Vagina (tissue), 2 donors: Measurements from ENCODE around the gene DNMT3A. TPM values are rescaled to one million over a fixed set of nuclear protein-coding genes. Genes with fewer than 3 reads are reported as not detected.
A peak's percentile ranks its signal among the peaks of the same experiment; 100 is the strongest.

ENCODE experiments used
- DNase-seq, 2 donors: peaks; one replicate each; pipeline ENCODE4 v3.0.0-alpha.2; 2017; ENCODE audit errors: extremely low spot score in 2 of 2
- H3K27ac ChIP-seq: fragments of 200-600 bp; sonication (generic); one replicate; pipeline ENCODE4 v1.5.1; 2019
- H3K27me3 ChIP-seq: fragments of 200-600 bp; sonication (generic); one replicate; pipeline ENCODE4 v1.5.1; 2019
- H3K36me3 ChIP-seq, 2 donors: fragments of 200-600 bp; sonication (generic); one replicate each; pipeline ENCODE4 v1.5.1; 2017 to 2019
- H3K4me1 ChIP-seq: fragments of 200-600 bp; sonication (generic); one replicate; pipeline ENCODE4 v1.5.1; 2019
- H3K4me3 ChIP-seq, 2 donors: fragments of 200-600 bp; sonication (generic); 1 replicate in 1 of 2; 2 replicates in 1 of 2; pipeline ENCODE4 v1.5.1; 2016 to 2019
- H3K9me3 ChIP-seq: fragments of 200-600 bp; sonication (generic); one replicate; pipeline ENCODE4 v1.5.1; 2019
- CTCF ChIP-seq, 3 experiments: fragments of 450-650 bp in 2 of 3; fragments of 200-600 bp in 1 of 3; sonication (generic) in 1 of 3; IDR thresholded peaks; one replicate each; pipeline ENCODE4 v1.5.1; 2017 to 2019; ENCODE audit warnings: antibody characterized with exemption in 3 of 3, mild to moderate bottlenecking in 2 of 3, moderate library complexity in 2 of 3
- POLR2A ChIP-seq, 2 donors: fragments of 450-650 bp; IDR thresholded peaks; one replicate each; pipeline ENCODE4 v1.6.1; 2017; ENCODE audit warnings: antibody characterized with exemption in 2 of 2, mild to moderate bottlenecking in 2 of 2, moderate library complexity in 2 of 2
- POLR2AphosphoS5 ChIP-seq, 2 donors: sonication (generic); formaldehyde crosslinking; IDR thresholded peaks; one replicate each; pipeline ENCODE4 v1.9.0; 2017; ENCODE audit warnings: antibody characterized with exemption in 2 of 2, mild to moderate bottlenecking in 2 of 2, low read depth in 1 of 2; ENCODE audit not compliant: insufficient read depth in 1 of 2
- intact Hi-C: fragments of 100-400 bp; cut with DNase I; formaldehyde crosslinking; loops from one replicate; pipeline ENCODE4 v1.15.1; 2023
- total RNA-seq: library from RNA; depleted of rRNA; stranded (reverse); fragments of >200 nt; gene quantifications from one replicate; pipeline ENCODE4 v1.2.3, GENCODE V29; 2016

DNMT3A gene
- total RNA-seq, 1 donor from 2014 or later, result 28.0 TPM

GRCh38 chr2:25311865-25312575 is 29.7 kb downstream of the DNMT3A start:
- Histone ChIP-seq H3K9me3 (no peaks in the 10 kb centered on the region), H3K36me3 (no peaks in the 10 kb centered on the region), H3K27me3 (no peaks in the 10 kb centered on the region), H3K27ac (no peak overlapping the region), H3K4me1 (peaks cover 72% of the 10 kb centered on the region), H3K4me3 (no peak overlapping the region)
- intact Hi-C loops, result no loop called here
- DNase-seq, result no peak
- no peak for TF ChIP-seq CTCF (IDR thresholded peaks at IDR 0.05)
- no peak for TF ChIP-seq POLR2AphosphoS5 (IDR thresholded peaks at IDR 0.05; ENCODE audit: insufficient read depth in 1 of 2, low read depth in 1 of 2)
- TF ChIP-seq POLR2A (IDR thresholded peaks at IDR 0.05), result no peak

GRCh38 chr2:25310965-25311864 is 30.5 kb downstream of the DNMT3A start:
- Histone ChIP-seq H3K27me3 (no peaks in the 10 kb centered on the region), H3K9me3 (no peaks in the 10 kb centered on the region), H3K4me3 (no peak overlapping the region), H3K4me1 (peaks cover 75% of the 10 kb centered on the region), H3K27ac (no peak overlapping the region), H3K36me3 (no peaks in the 10 kb centered on the region)
- DNase-seq, result no peak
- intact Hi-C loops, result no loop called here
- TF ChIP-seq CTCF (IDR thresholded peaks at IDR 0.05) (no peak), POLR2A (IDR thresholded peaks at IDR 0.05) (no peak), POLR2AphosphoS5 (IDR thresholded peaks at IDR 0.05; ENCODE audit: insufficient read depth in 1 of 2, low read depth in 1 of 2) (no peak)

GRCh38 chr2:25310709-25310964 is 31.1 kb downstream of the DNMT3A start:
- no peak for DNase-seq
- Histone ChIP-seq H3K9me3 (no peaks in the 10 kb centered on the region), H3K27ac (no peak overlapping the region), H3K27me3 (no peaks in the 10 kb centered on the region), H3K4me1 (peaks cover 75% of the 10 kb centered on the region), H3K36me3 (no peaks in the 10 kb centered on the region), H3K4me3 (no peak overlapping the region)
- intact Hi-C loops, result no loop called here
- TF ChIP-seq POLR2AphosphoS5 (IDR thresholded peaks at IDR 0.05; ENCODE audit: insufficient read depth in 1 of 2, low read depth in 1 of 2), result no peak
- no peak for TF ChIP-seq POLR2A (IDR thresholded peaks at IDR 0.05)
- no peak for TF ChIP-seq CTCF (IDR thresholded peaks at IDR 0.05)

GRCh38 chr2:25309402-25309801 is 32.3 kb downstream of the DNMT3A start:
- H3K4me1 ChIP-seq, result peaks cover 69% of the 10 kb centered on the region
- DNase-seq, result no peak
- intact Hi-C loops, result no loop called here
- no peaks in the 10 kb centered on the region for H3K9me3 ChIP-seq
- no peak overlapping the region for H3K4me3 ChIP-seq
- TF ChIP-seq POLR2AphosphoS5 (IDR thresholded peaks at IDR 0.05; ENCODE audit: insufficient read depth in 1 of 2, low read depth in 1 of 2) (no peak), CTCF (IDR thresholded peaks at IDR 0.05) (peak in 1 of 3 experiments; percentile 19), POLR2A (IDR thresholded peaks at IDR 0.05) (no peak)
- no peak overlapping the region for H3K27ac ChIP-seq
- no peaks in the 10 kb centered on the region for H3K27me3 ChIP-seq
- no peaks in the 10 kb centered on the region for H3K36me3 ChIP-seq

GRCh38 chr2:25308599-25308998 is 33.1 kb downstream of the DNMT3A start:
- no peaks in the 10 kb centered on the region for H3K36me3 ChIP-seq
- intact Hi-C loops, result no loop called here
- no peaks in the 10 kb centered on the region for H3K27me3 ChIP-seq
- H3K4me1 ChIP-seq, result peaks cover 72% of the 10 kb centered on the region
- DNase-seq, result no peak
- no peak for TF ChIP-seq POLR2AphosphoS5 (IDR thresholded peaks at IDR 0.05; ENCODE audit: insufficient read depth in 1 of 2, low read depth in 1 of 2)
- no peak overlapping the region for H3K27ac ChIP-seq
- no peaks in the 10 kb centered on the region for H3K9me3 ChIP-seq
- H3K4me3 ChIP-seq, result no peak overlapping the region
